ENCODE results near the gene EYS. TPM values are rescaled to one million over a fixed set of nuclear protein-coding genes. Genes with fewer than 3 reads are reported as not detected.

Gene EYS
- total and polyA plus RNA-seq, 2 of the 13 experiments (the other 11 are each of a cell fraction or from before 2014, with no cell fraction given) = 0.04 to 0.07 TPM

- DNase-seq (ENCODE audit: low spot score) (no peak), ATAC-seq (no peak), FAIRE-seq (no peak)
- H3K27ac ChIP-seq (ENCODE audit: extremely low read length, insufficient read depth, low read length) = no peak overlapping the region
- H3K9ac ChIP-seq (ENCODE audit: insufficient read depth, low read depth, low read length) = no peak overlapping the region
- no TSS peak for BruUV-seq (replicated peaks)
- H3K4me3 ChIP-seq (replicated peaks in 1 of 3; ENCODE audit: insufficient read depth in 1 of 3, low read depth in 2 of 3, low read length in 3 of 3) = no peak overlapping the region
- no peaks in the 10 kb centered on the region for H3K36me3 ChIP-seq (replicated peaks in 1 of 2; ENCODE audit: control insufficient read depth in 1 of 2, insufficient read depth in 2 of 2, low read length in 2 of 2)
- no peak overlapping the region for H2AFZ ChIP-seq (ENCODE audit: low read length)
- no peak for TF ChIP-seq MEF2D (CRISPR knock-in tag; IDR thresholded peaks at IDR 0.05)
- TF ChIP-seq ZNF792 (CRISPR knock-in tag; IDR thresholded peaks at IDR 0.05) = no peak
- no peak for TF ChIP-seq MYPOP (CRISPR knock-in tag; IDR thresholded peaks at IDR 0.05)
- TF ChIP-seq SAFB2 (CRISPR knock-in tag; IDR thresholded peaks at IDR 0.05; ENCODE audit: borderline replicate concordance, low read depth) = no peak
- TF ChIP-seq ELK4 (CRISPR knock-in tag; IDR thresholded peaks at IDR 0.05; ENCODE audit: borderline replicate concordance) = no peak
- intact Hi-C loops (cut with micrococcal nuclease; ENCODE audit: unreplicated experiment) (no loop called here), in situ Hi-C loops (cut with HindIII; ENCODE audit: extremely low pct_ligation_motif_present, low pct_unique_long_range_greater_than_20kb) (loop anchor here (5.0 kb wide), 1 partner anchor 322 kb away; no protein-coding TSS in a partner anchor)
- no peaks in the 10 kb centered on the region for H3K27me3 ChIP-seq (ENCODE audit: control insufficient read depth in 1 of 2, insufficient read depth in 2 of 2, low read length in 2 of 2)
- H3K9me3 ChIP-seq (ENCODE audit: low read length) = no peaks in the 10 kb centered on the region
- H3K4me2 ChIP-seq (ENCODE audit: low read depth, low read length) = no peak overlapping the region
- POLR2A ChIA-PET = no interaction called here
- no peaks in the 10 kb centered on the region for H4K20me1 ChIP-seq (ENCODE audit: insufficient read depth, low read length)
- no peaks in the 10 kb centered on the region for H3K4me1 ChIP-seq (ENCODE audit: insufficient read depth, low read length)
- no peaks in the 10 kb centered on the region for H3K79me2 ChIP-seq (ENCODE audit: insufficient read depth, low read length)
- CTCF ChIA-PET (ENCODE audit: low intra/inter-chr PET ratio, low total read pairs) = interaction anchor here (1.2 kb wide), 1 partner anchor 411 kb away, joined by 5 read pairs; no protein-coding TSS in a partner anchor
- WGBS (ENCODE audit: low lambda C conversion rate) = 18% methylated on average over 1 of the region's 1 CpG
These were observed 1372.4 kb downstream of the EYS start for GRCh38 chr6:64334636-64335035.

Measured in HepG2 (cell line).